Spleen (tissue), 11 donors: Measurements from ENCODE around the gene PRIMA1. TPM values are rescaled to one million over a fixed set of nuclear protein-coding genes. Genes with fewer than 3 reads are reported as not detected.

Source experiments
- DNase-seq: peaks from one replicate; pipeline ENCODE4 v3.0.0-alpha.2; 2020
- H3K27ac ChIP-seq, 8 donors: fragments of 200-600 bp; sonication (generic) in 7 of 8; 1 replicate in 4 of 8; 2 replicates in 4 of 8; pipeline versions ENCODE4 v1.5.0 to v1.8.0; 2016 to 2021; ENCODE audit warnings: inconsistent platforms in 4 of 8, mild to moderate bottlenecking in 4 of 8, moderate library complexity in 1 of 8
- H3K27me3 ChIP-seq, 7 donors: fragments of 200-600 bp; sonication (generic) in 6 of 7; replicated peaks in 1 of 7; 1 replicate in 4 of 7; 2 replicates in 3 of 7; pipeline versions ENCODE4 v1.5.0 to v1.8.0; 2016 to 2021; ENCODE audit warnings: inconsistent platforms in 3 of 7, mild to moderate bottlenecking in 1 of 7
- H3K36me3 ChIP-seq, 6 donors: fragments of 200-600 bp; sonication (generic) in 5 of 6; 1 replicate in 4 of 6; 2 replicates in 2 of 6; pipeline versions ENCODE4 v1.5.0 to v1.8.0; 2016 to 2021; ENCODE audit warnings: inconsistent platforms in 2 of 6
- H3K4me1 ChIP-seq, 6 donors: fragments of 200-600 bp; sonication (generic) in 5 of 6; 1 replicate in 3 of 6; 2 replicates in 3 of 6; pipeline versions ENCODE4 v1.5.0 to v1.8.0; 2016 to 2021; ENCODE audit warnings: inconsistent platforms in 3 of 6
- H3K4me3 ChIP-seq, 8 donors: fragments of 200-600 bp; sonication (generic) in 7 of 8; 1 replicate in 4 of 8; 2 replicates in 4 of 8; pipeline versions ENCODE4 v1.5.0 to v1.8.0; 2016 to 2021; ENCODE audit warnings: inconsistent platforms in 4 of 8, mild to moderate bottlenecking in 4 of 8, moderate library complexity in 2 of 8
- H3K9me3 ChIP-seq, 8 donors: fragments of 200-600 bp; sonication (generic) in 7 of 8; 1 replicate in 4 of 8; 2 replicates in 4 of 8; pipeline versions ENCODE4 v1.5.0 to v1.8.0; 2016 to 2021; ENCODE audit warnings: inconsistent platforms in 4 of 8
- POLR2A ChIP-seq, 3 donors: fragments of 450-650 bp; IDR thresholded peaks; one replicate each; pipeline ENCODE4 v1.5.1; 2017; ENCODE audit warnings: antibody characterized with exemption in 3 of 3, mild to moderate bottlenecking in 1 of 3
- POLR2AphosphoS5 ChIP-seq, 3 donors: sonication (generic); formaldehyde crosslinking; IDR thresholded peaks; one replicate each; pipeline ENCODE4 v1.5.1; 2017; ENCODE audit warnings: antibody characterized with exemption in 3 of 3
- WGBS, 5 donors: extraction: QIAGEN DNeasy Blood & Tissue Kit in 3 of 5; methylation state at CpG; one replicate each; pipeline versions ENCODE4 v1.1.5 to v1.1.7; 2013 to 2018; 5-methylcytosine and 5-hydroxymethylcytosine counted together
- intact Hi-C: fragments of 100-400 bp; cut with DNase I; formaldehyde crosslinking; loops from one replicate; pipeline ENCODE4 v1.15.0; 2023; ENCODE audit warnings: low total_unique reads
- polyA plus RNA-seq, 3 donors: library from polyadenylated mRNA; stranded (reverse); fragments of 200-250 nt; gene quantifications; one replicate each; pipeline ENCODE4 v1.2.1, GENCODE V29; 2013
- total RNA-seq, 7 donors: library from RNA; depleted of rRNA in 3 of 7; stranded (reverse); fragments of >200 nt in 3 of 7; fragmentation: NEBNext Ultra II Directional in 4 of 7; extraction: Animal tissue kit (Norgen Biotek cat#: 25700) in 4 of 7; gene quantifications; one replicate each; pipeline versions ENCODE4 v1.1.0 to v1.2.1, GENCODE V29; 2016 to 2021
- TF ChIP-seq, protein P1 (sequence below), 11 experiments: fragments of 200-600 bp in 7 of 11; fragments of 450-650 bp in 4 of 11; sonication (generic) in 4 of 11; IDR thresholded peaks in 8 of 11; conservative IDR thresholded peaks in 3 of 11; 1 replicate in 7 of 11; 2 replicates in 4 of 11; pipeline versions ENCODE4 v1.4.0 to v1.8.0; 2016 to 2021; ENCODE audit warnings: antibody characterized with exemption in 11 of 11, inconsistent platforms in 4 of 11, mild to moderate bottlenecking in 1 of 11
- donor health status: healthy with polysubstance abuse.
- donor health status: DM: no; HTN: no; CAD: no; lungs with moderate emphysema.
- donor health status: DM: no; HTN: no; CAD: no.
- donor health status: Bipolar disorder and iron deficiency.
- donor health status: healthy.
- donor health status: DM: no; HTN: no; CAD: no.
- donor health status: DM: yes; HTN: yes; CAD: no.

PRIMA1 gene
- total and polyA plus RNA-seq, 10 donors: 0.09 to 2.0 (median 0.23) TPM; not detected in 4

DNA sequence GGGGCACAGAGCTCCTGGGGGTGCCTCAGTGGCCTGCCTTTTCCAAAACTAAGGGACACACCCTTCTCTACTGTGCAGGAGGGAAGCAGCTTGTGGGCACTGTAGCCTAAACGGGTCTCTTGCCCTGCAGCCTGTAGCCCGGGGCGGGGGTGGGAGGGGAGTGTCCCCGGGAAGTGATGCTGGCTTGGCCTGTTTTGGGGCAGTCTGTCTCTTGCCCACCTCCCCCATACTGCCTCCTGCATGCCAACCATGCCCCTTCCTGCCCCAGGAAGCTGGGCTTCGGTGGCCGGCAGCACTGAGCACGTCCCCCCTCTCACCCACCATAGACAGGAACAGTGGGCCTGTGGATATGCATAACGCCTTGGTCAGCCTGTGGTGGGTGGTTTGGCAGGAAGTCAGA lies 43.4 kb downstream of the PRIMA1 start:
- intact Hi-C loops: no loop called here
- 36 to 75% (median 44%) methylated on average over 2 to 8 of the region's 8 CpGs for WGBS, 5 donors
- Histone ChIP-seq H3K9me3 (no peaks in the 10 kb centered on the region), H3K27me3 (peaks cover 0 to 40% (median 0%) of the 10 kb centered on the region in 7 donors), H3K36me3 (no peaks in the 10 kb centered on the region), H3K4me1 (no peaks in the 10 kb centered on the region), H3K27ac (no peak overlapping the region), H3K4me3 (no peak overlapping the region)
- DNase-seq: no peak
- no peak for TF ChIP-seq POLR2A (IDR thresholded peaks at IDR 0.05)
- no peak for TF ChIP-seq POLR2AphosphoS5 (IDR thresholded peaks at IDR 0.05)
- TF ChIP-seq, protein P1, sequence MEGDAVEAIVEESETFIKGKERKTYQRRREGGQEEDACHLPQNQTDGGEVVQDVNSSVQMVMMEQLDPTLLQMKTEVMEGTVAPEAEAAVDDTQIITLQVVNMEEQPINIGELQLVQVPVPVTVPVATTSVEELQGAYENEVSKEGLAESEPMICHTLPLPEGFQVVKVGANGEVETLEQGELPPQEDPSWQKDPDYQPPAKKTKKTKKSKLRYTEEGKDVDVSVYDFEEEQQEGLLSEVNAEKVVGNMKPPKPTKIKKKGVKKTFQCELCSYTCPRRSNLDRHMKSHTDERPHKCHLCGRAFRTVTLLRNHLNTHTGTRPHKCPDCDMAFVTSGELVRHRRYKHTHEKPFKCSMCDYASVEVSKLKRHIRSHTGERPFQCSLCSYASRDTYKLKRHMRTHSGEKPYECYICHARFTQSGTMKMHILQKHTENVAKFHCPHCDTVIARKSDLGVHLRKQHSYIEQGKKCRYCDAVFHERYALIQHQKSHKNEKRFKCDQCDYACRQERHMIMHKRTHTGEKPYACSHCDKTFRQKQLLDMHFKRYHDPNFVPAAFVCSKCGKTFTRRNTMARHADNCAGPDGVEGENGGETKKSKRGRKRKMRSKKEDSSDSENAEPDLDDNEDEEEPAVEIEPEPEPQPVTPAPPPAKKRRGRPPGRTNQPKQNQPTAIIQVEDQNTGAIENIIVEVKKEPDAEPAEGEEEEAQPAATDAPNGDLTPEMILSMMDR (IDR thresholded peaks at IDR 0.05 in 8 of 11, conservative IDR thresholded peaks at IDR 0.05 in 3 of 11): no peak

DNA sequence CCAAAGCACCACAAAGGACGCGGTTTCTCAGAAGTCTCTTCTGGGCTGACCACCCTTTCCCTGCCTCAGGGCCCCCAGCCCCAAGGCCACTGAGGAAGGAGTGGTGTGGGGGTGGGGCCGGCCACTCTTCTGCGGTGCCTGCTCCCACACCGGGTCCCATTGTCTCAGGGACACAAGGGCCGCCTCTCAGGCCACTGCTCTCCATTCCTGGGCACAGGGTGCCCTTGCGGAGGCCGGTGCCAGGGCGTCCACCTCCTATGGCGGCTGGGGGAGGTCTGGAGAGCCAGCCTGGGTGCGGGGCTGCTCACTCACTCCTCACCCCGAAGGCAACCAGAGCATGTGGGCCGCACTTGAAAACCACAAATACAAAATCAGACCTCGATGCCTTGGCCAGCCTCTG lies 44.1 kb downstream of the PRIMA1 start:
- TF ChIP-seq, protein P1 (IDR thresholded peaks at IDR 0.05 in 8 of 11, conservative IDR thresholded peaks at IDR 0.05 in 3 of 11): no peak
- TF ChIP-seq POLR2A (IDR thresholded peaks at IDR 0.05) (no peak), POLR2AphosphoS5 (IDR thresholded peaks at IDR 0.05) (no peak)
- Histone ChIP-seq H3K27ac (no peak overlapping the region), H3K4me3 (no peak overlapping the region), H3K36me3 (no peaks in the 10 kb centered on the region), H3K4me1 (no peaks in the 10 kb centered on the region), H3K27me3 (peaks cover 0 to 40% (median 0%) of the 10 kb centered on the region in 7 donors), H3K9me3 (no peaks in the 10 kb centered on the region)
- intact Hi-C loops: no loop called here
- DNase-seq: no peak
- 80 to 85% (median 84%) methylated on average over 9 to 14 of the region's 14 CpGs for WGBS, 5 donors

DNA sequence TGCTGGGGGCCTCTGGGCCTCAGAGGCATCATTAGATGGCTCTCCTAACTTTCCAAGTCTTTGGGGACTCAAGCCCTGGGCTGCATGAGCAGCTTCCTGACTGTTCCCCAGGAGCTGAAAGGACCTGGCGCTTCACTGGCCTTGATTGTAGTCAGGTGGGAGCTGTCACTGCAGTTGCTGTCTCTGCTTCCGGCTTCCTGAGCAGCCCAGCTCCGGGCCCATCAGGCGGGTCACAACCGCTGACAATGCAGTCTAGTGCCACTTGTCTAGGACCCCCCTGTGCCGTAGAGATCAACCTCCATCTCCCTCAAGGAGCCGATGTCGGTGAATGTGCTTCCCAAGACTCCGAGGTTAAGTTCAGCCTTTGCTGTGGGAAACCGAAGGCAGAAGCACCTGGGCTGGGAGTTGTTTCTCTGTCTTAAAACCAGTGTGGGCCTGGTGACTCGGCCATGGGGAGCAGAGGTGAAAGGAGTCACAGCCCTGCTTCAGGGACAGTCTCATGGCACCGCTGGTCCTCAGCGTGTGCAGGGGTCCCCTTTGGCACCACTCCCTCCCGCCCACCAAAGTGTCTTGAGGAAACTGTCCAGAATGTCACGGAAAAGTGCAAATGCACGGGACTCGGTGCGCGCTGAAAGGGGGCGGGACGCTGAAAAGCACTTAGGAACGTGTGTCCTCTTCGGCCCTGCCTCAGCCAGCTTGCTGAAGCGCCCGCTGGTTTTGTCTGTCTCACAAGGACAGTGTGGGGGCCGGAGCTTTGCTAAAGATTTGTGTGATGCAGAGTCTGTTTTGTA lies 44.8 kb downstream of the PRIMA1 start:
- Histone ChIP-seq H3K36me3 (no peaks in the 10 kb centered on the region), H3K27me3 (peaks cover 0 to 39% (median 0%) of the 10 kb centered on the region in 7 donors), H3K9me3 (no peaks in the 10 kb centered on the region), H3K27ac (no peak overlapping the region), H3K4me3 (no peak overlapping the region), H3K4me1 (no peaks in the 10 kb centered on the region)
- TF ChIP-seq POLR2A (IDR thresholded peaks at IDR 0.05): no peak
- no peak for TF ChIP-seq POLR2AphosphoS5 (IDR thresholded peaks at IDR 0.05)
- no peak for DNase-seq
- 79 to 93% (median 83%) methylated on average over 24 to 26 of the region's 26 CpGs for WGBS, 5 donors
- intact Hi-C loops: no loop called here

DNA sequence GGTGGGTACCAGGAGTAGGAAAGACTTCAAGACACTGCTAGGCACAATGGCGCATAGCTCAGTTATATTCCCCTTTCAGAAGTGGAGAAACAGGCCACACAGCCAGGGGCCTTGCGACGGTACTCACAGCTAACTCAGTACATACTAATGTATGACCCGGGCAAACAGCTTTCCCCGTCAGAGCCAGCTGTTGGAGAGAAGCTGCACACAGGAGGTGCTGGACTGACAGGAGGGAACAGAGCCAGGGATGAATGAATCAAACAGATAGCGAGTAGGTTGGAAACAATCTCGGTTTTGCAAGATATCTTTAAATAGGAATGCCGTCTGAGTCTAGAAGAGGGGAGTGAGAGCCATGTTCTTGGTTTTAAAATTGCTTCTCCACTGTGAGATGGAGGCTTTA lies 45.5 kb downstream of the PRIMA1 start:
- 73 to 89% (median 81%) methylated on average over 8 of the region's 8 CpGs for WGBS, 5 donors
- no peak overlapping the region for H3K4me3 ChIP-seq
- no peaks in the 10 kb centered on the region for H3K9me3 ChIP-seq
- H3K4me1 ChIP-seq: no peaks in the 10 kb centered on the region
- no peak overlapping the region for H3K27ac ChIP-seq
- TF ChIP-seq, protein P1 (IDR thresholded peaks at IDR 0.05 in 8 of 11, conservative IDR thresholded peaks at IDR 0.05 in 3 of 11): no peak
- intact Hi-C loops: no loop called here
- no peak for DNase-seq
- H3K27me3 ChIP-seq: peaks cover 0 to 39% (median 0%) of the 10 kb centered on the region in 7 donors
- H3K36me3 ChIP-seq: no peaks in the 10 kb centered on the region
